GM23338 (cell line): Measurements from ENCODE around the gene OR51V1. TPM values are rescaled to one million over a fixed set of nuclear protein-coding genes. Genes with fewer than 3 reads are reported as not detected.

Source experiments
- ATAC-seq: fragments of 200-7000 bp; cut with Tn5 transposase; 3 replicates; pipeline ENCODE4 v1.9.1; 2020
- DNase-seq: peaks from one replicate; pipeline ENCODE4 v3.0.0-alpha.2; 2015; ENCODE audit warnings: low spot score
- H2AFZ ChIP-seq: fragments of 200-600 bp; sonication (generic); 2 replicates; pipeline ENCODE4 v1.8.0; 2016; ENCODE audit warnings: antibody characterized with exemption, mild to moderate bottlenecking, moderate library complexity
- H3F3A ChIP-seq: fragments of 200-600 bp; sonication (generic); replicated peaks from 2 replicates; pipeline ENCODE4 v1.8.0; 2017; ENCODE audit warnings: antibody characterized with exemption, mixed run types, low read depth
- H3K27ac ChIP-seq: fragments of 200-600 bp; sonication (generic); 2 replicates; pipeline ENCODE4 v1.6.1; 2016; ENCODE audit warnings: low read depth
- H3K27me3 ChIP-seq: fragments of 200-600 bp; sonication (generic); 2 replicates; pipeline ENCODE4 v1.8.0; 2016; ENCODE audit warnings: mild to moderate bottlenecking, mixed run types, moderate library complexity; ENCODE audit not compliant: insufficient read depth
- H3K36me3 ChIP-seq: fragments of 200-600 bp; sonication (generic); 2 replicates; pipeline ENCODE4 v1.8.0; 2016; ENCODE audit warnings: mild to moderate bottlenecking; ENCODE audit not compliant: insufficient read depth
- H3K4me1 ChIP-seq: fragments of 200-600 bp; sonication (generic); 2 replicates; pipeline ENCODE4 v1.8.0; 2016; ENCODE audit warnings: mild to moderate bottlenecking, moderate library complexity; ENCODE audit not compliant: insufficient read depth
- H3K4me2 ChIP-seq: fragments of 200-600 bp; sonication (generic); 2 replicates; pipeline ENCODE4 v1.7.1; 2017; ENCODE audit warnings: mixed run types
- H3K4me3 ChIP-seq: fragments of 200-600 bp; sonication (generic); 2 replicates; pipeline ENCODE4 v1.6.1; 2016; ENCODE audit warnings: mixed run types
- H3K79me2 ChIP-seq: fragments of 200-600 bp; sonication (generic); replicated peaks from 2 replicates; pipeline ENCODE4 v1.8.0; 2017; ENCODE audit warnings: mild to moderate bottlenecking; ENCODE audit not compliant: insufficient read depth
- H3K9me2 ChIP-seq: fragments of 200-600 bp; sonication (generic); 2 replicates; pipeline ENCODE4 v1.8.0; 2017; ENCODE audit not compliant: insufficient read depth
- H4K20me1 ChIP-seq: fragments of 200-600 bp; sonication (generic); replicated peaks from 2 replicates; pipeline ENCODE4 v1.8.0; 2017; ENCODE audit warnings: mild to moderate bottlenecking; ENCODE audit not compliant: insufficient read depth
- H3K27ac Mint-ChIP-seq: 2 replicates; pipeline ENCODE4 v1.8.0; 2020; ENCODE audit warnings: inconsistent platforms, mild to moderate bottlenecking, moderate library complexity, mixed read lengths
- H3K27me3 Mint-ChIP-seq: 3 replicates; pipeline ENCODE4 v1.8.0; 2022; ENCODE audit warnings: low read depth, mild to moderate bottlenecking, moderate library complexity, mixed read lengths, inconsistent platforms; ENCODE audit not compliant: insufficient read depth, poor library complexity
- H3K36me3 Mint-ChIP-seq: 3 replicates; pipeline ENCODE4 v1.8.0; 2021; ENCODE audit warnings: low read depth, mild to moderate bottlenecking, inconsistent platforms, moderate library complexity, mixed read lengths
- H3K4me1 Mint-ChIP-seq: 3 replicates; pipeline ENCODE4 v1.8.0; 2020; ENCODE audit warnings: mild to moderate bottlenecking, inconsistent platforms, mixed read lengths
- H3K4me3 Mint-ChIP-seq: 3 replicates; pipeline ENCODE4 v1.8.0; 2021; ENCODE audit warnings: moderate library complexity, mild to moderate bottlenecking, inconsistent platforms, mixed read lengths
- H3K9me3 Mint-ChIP-seq: 3 replicates; pipeline ENCODE4 v1.8.0; 2020; ENCODE audit warnings: moderate library complexity, mild to moderate bottlenecking, inconsistent platforms, mixed read lengths
- CREB1 ChIP-seq: fragments of 250-450 bp; sonication (Bioruptor Pico); IDR thresholded peaks from 2 replicates; pipeline ENCODE4 v1.5.0; 2020; ENCODE audit warnings: low read depth, mild to moderate bottlenecking, moderate library complexity
- EZH2 ChIP-seq: fragments of 200-600 bp; sonication (generic); IDR thresholded peaks from one replicate; pipeline ENCODE4 v1.8.0; 2017; ENCODE audit warnings: antibody characterized with exemption, mild to moderate bottlenecking, low read depth; ENCODE audit not compliant: unreplicated experiment
- EZH2phosphoT487 ChIP-seq: fragments of 200-600 bp; sonication (generic); IDR thresholded peaks from one replicate; pipeline ENCODE4 v1.8.1; 2018; ENCODE audit warnings: antibody characterized with exemption; ENCODE audit not compliant: unreplicated experiment
- JUNB ChIP-seq: IDR thresholded peaks from one replicate; pipeline ENCODE4 v1.6.1; 2016; ENCODE audit warnings: antibody characterized with exemption; ENCODE audit not compliant: unreplicated experiment
- NANOG ChIP-seq: IDR thresholded peaks from 2 replicates; pipeline ENCODE4 v1.6.1; 2016; ENCODE audit warnings: antibody characterized with exemption, borderline replicate concordance
- POLR2AphosphoS5 ChIP-seq: IDR thresholded peaks from 2 replicates; pipeline ENCODE4 v1.6.1; 2016; ENCODE audit warnings: antibody characterized with exemption, low read depth
- STAT1 ChIP-seq: IDR thresholded peaks from one replicate; pipeline ENCODE4 v1.6.1; 2016; ENCODE audit warnings: antibody characterized with exemption; ENCODE audit not compliant: unreplicated experiment
- ZNF114 ChIP-seq: fragments of 250-450 bp; sonication (Bioruptor Pico); IDR thresholded peaks from 2 replicates; pipeline ENCODE4 v1.5.0; 2020; ENCODE audit warnings: mild to moderate bottlenecking, moderate library complexity
- ZNF331 ChIP-seq: fragments of 250-450 bp; sonication (Bioruptor Pico); IDR thresholded peaks from 2 replicates; pipeline ENCODE4 v1.5.0; 2020; ENCODE audit warnings: low read depth, mild to moderate bottlenecking, moderate library complexity
- long read RNA-seq: library from polyadenylated mRNA; unstranded; transcript quantifications from one replicate; pipeline ENCODE4 v2.0.0, GENCODE V29; 2020; ENCODE audit not compliant: unreplicated experiment
- polyA plus RNA-seq: library from polyadenylated mRNA; unstranded; fragments of >200 nt; fragmentation: Nextera tagmentation; extraction: Ambion mirVana; gene quantifications from 2 replicates; pipeline ENCODE4 v1.2.1, GENCODE V29; 2016
- total RNA-seq: library from RNA; depleted of rRNA; stranded (reverse); fragments of >200 nt; shearing (Covaris generic); gene quantifications from 2 replicates; pipeline ENCODE4 v1.2.3, GENCODE V29; 2014; rRNA removed
- TF ChIP-seq, protein P1 (sequence below): fragments of 250-450 bp; sonication (Bioruptor Pico); IDR thresholded peaks from 2 replicates; pipeline ENCODE4 v1.5.0; 2020; ENCODE audit warnings: mild to moderate bottlenecking, moderate library complexity
- TF ChIP-seq, protein P2 (sequence below): IDR thresholded peaks from 2 replicates; pipeline ENCODE4 v1.6.1; 2016; ENCODE audit warnings: antibody characterized with exemption
- TF ChIP-seq, protein P3 (sequence below): IDR thresholded peaks from one replicate; pipeline ENCODE4 v1.6.1; 2018; ENCODE audit warnings: antibody characterized with exemption; ENCODE audit not compliant: unreplicated experiment
- TF ChIP-seq, protein P4 (sequence below), 2 experiments: fragments of 200-600 bp in 1 of 2; sonication (generic) in 1 of 2; conservative IDR thresholded peaks; 2 replicates each; pipeline versions ENCODE4 v1.5.1 to v1.6.1; 2016 to 2017; ENCODE audit warnings: antibody characterized with exemption in 2 of 2, low read depth in 2 of 2, mild to moderate bottlenecking in 2 of 2, moderate library complexity in 1 of 2

OR51V1 gene, protein sequence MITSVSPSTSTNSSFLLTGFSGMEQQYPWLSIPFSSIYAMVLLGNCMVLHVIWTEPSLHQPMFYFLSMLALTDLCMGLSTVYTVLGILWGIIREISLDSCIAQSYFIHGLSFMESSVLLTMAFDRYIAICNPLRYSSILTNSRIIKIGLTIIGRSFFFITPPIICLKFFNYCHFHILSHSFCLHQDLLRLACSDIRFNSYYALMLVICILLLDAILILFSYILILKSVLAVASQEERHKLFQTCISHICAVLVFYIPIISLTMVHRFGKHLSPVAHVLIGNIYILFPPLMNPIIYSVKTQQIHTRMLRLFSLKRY
- total RNA-seq (not detected in 2 replicates), polyA plus RNA-seq (not detected in 2 replicates)
- long read RNA-seq = 0 reads

DNA sequence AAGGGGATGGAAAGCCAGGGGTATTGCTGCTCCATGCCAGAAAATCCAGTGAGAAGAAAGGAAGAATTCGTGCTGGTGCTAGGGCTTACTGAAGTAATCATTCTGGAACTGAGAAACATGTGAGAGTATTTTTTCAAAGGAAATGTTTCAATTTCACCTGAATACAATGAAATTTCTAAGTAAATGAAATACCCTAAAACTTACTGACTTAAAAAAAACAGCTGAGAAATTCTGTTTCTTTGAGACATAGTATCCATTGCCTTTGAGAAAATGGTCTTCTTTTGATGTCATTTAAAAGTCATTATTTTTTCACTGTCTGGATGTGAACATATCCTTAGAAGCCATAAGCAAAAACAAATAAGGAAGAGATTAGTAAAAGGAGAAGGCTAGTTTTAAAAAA, at the start of gene OR51V1:
OR51V1 (minus strand) TSS at position 101 of the 400 bp plus-strand sequence; CDS start at position 101, 0 bp downstream.
- no peak within 1 kb of the TSS for H3K4me3 ChIP-seq
- H3K9me2 ChIP-seq = no peaks in the 10 kb centered on the region
- H3K36me3 Mint-ChIP-seq = no peaks in the 10 kb centered on the region
- peaks cover 8% of the 10 kb centered on the region; the same call in 2 of the 3 replicates for H3K4me1 Mint-ChIP-seq
- no peaks in the 10 kb centered on the region for H3K9me3 Mint-ChIP-seq
- no peak for ATAC-seq
- H3K79me2 ChIP-seq = no peaks in the 10 kb centered on the region
- no peaks in the 10 kb centered on the region for H3F3A ChIP-seq
- TF ChIP-seq EZH2phosphoT487 (no peak), CREB1 (CRISPR knock-in tag) (no peak), STAT1 (no peak), JUNB (no peak), ZNF331 (no peak), NANOG (no peak), EZH2 (no peak), ZNF114 (no peak), POLR2AphosphoS5 (no peak)
- TF ChIP-seq, protein P1, sequence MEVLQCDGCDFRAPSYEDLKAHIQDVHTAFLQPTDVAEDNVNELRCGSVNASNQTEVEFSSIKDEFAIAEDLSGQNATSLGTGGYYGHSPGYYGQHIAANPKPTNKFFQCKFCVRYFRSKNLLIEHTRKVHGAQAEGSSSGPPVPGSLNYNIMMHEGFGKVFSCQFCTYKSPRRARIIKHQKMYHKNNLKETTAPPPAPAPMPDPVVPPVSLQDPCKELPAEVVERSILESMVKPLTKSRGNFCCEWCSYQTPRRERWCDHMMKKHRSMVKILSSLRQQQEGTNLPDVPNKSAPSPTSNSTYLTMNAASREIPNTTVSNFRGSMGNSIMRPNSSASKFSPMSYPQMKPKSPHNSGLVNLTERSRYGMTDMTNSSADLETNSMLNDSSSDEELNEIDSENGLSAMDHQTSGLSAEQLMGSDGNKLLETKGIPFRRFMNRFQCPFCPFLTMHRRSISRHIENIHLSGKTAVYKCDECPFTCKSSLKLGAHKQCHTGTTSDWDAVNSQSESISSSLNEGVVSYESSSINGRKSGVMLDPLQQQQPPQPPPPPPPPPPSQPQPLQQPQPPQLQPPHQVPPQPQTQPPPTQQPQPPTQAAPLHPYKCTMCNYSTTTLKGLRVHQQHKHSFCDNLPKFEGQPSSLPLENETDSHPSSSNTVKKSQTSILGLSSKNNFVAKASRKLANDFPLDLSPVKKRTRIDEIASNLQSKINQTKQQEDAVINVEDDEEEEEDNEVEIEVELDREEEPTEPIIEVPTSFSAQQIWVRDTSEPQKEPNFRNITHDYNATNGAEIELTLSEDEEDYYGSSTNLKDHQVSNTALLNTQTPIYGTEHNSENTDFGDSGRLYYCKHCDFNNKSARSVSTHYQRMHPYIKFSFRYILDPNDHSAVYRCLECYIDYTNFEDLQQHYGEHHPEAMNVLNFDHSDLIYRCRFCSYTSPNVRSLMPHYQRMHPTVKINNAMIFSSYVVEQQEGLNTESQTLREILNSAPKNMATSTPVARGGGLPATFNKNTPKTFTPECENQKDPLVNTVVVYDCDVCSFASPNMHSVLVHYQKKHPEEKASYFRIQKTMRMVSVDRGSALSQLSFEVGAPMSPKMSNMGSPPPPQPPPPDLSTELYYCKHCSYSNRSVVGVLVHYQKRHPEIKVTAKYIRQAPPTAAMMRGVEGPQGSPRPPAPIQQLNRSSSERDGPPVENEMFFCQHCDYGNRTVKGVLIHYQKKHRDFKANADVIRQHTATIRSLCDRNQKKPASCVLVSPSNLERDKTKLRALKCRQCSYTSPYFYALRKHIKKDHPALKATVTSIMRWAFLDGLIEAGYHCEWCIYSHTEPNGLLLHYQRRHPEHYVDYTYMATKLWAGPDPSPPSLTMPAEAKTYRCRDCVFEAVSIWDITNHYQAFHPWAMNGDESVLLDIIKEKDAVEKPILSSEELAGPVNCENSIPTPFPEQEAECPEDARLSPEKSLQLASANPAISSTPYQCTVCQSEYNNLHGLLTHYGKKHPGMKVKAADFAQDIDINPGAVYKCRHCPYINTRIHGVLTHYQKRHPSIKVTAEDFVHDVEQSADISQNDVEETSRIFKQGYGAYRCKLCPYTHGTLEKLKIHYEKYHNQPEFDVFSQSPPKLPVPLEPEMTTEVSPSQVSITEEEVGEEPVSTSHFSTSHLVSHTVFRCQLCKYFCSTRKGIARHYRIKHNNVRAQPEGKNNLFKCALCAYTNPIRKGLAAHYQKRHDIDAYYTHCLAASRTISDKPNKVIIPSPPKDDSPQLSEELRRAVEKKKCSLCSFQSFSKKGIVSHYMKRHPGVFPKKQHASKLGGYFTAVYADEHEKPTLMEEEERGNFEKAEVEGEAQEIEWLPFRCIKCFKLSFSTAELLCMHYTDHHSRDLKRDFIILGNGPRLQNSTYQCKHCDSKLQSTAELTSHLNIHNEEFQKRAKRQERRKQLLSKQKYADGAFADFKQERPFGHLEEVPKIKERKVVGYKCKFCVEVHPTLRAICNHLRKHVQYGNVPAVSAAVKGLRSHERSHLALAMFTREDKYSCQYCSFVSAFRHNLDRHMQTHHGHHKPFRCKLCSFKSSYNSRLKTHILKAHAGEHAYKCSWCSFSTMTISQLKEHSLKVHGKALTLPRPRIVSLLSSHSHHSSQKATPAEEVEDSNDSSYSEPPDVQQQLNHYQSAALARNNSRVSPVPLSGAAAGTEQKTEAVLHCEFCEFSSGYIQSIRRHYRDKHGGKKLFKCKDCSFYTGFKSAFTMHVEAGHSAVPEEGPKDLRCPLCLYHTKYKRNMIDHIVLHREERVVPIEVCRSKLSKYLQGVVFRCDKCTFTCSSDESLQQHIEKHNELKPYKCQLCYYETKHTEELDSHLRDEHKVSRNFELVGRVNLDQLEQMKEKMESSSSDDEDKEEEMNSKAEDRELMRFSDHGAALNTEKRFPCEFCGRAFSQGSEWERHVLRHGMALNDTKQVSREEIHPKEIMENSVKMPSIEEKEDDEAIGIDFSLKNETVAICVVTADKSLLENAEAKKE (CRISPR knock-in tag) = no peak
- TF ChIP-seq, protein P2, sequence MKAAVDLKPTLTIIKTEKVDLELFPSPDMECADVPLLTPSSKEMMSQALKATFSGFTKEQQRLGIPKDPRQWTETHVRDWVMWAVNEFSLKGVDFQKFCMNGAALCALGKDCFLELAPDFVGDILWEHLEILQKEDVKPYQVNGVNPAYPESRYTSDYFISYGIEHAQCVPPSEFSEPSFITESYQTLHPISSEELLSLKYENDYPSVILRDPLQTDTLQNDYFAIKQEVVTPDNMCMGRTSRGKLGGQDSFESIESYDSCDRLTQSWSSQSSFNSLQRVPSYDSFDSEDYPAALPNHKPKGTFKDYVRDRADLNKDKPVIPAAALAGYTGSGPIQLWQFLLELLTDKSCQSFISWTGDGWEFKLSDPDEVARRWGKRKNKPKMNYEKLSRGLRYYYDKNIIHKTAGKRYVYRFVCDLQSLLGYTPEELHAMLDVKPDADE = no peak
- TF ChIP-seq, protein P3, sequence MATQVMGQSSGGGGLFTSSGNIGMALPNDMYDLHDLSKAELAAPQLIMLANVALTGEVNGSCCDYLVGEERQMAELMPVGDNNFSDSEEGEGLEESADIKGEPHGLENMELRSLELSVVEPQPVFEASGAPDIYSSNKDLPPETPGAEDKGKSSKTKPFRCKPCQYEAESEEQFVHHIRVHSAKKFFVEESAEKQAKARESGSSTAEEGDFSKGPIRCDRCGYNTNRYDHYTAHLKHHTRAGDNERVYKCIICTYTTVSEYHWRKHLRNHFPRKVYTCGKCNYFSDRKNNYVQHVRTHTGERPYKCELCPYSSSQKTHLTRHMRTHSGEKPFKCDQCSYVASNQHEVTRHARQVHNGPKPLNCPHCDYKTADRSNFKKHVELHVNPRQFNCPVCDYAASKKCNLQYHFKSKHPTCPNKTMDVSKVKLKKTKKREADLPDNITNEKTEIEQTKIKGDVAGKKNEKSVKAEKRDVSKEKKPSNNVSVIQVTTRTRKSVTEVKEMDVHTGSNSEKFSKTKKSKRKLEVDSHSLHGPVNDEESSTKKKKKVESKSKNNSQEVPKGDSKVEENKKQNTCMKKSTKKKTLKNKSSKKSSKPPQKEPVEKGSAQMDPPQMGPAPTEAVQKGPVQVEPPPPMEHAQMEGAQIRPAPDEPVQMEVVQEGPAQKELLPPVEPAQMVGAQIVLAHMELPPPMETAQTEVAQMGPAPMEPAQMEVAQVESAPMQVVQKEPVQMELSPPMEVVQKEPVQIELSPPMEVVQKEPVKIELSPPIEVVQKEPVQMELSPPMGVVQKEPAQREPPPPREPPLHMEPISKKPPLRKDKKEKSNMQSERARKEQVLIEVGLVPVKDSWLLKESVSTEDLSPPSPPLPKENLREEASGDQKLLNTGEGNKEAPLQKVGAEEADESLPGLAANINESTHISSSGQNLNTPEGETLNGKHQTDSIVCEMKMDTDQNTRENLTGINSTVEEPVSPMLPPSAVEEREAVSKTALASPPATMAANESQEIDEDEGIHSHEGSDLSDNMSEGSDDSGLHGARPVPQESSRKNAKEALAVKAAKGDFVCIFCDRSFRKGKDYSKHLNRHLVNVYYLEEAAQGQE = no peak
- TF ChIP-seq, protein P4, sequence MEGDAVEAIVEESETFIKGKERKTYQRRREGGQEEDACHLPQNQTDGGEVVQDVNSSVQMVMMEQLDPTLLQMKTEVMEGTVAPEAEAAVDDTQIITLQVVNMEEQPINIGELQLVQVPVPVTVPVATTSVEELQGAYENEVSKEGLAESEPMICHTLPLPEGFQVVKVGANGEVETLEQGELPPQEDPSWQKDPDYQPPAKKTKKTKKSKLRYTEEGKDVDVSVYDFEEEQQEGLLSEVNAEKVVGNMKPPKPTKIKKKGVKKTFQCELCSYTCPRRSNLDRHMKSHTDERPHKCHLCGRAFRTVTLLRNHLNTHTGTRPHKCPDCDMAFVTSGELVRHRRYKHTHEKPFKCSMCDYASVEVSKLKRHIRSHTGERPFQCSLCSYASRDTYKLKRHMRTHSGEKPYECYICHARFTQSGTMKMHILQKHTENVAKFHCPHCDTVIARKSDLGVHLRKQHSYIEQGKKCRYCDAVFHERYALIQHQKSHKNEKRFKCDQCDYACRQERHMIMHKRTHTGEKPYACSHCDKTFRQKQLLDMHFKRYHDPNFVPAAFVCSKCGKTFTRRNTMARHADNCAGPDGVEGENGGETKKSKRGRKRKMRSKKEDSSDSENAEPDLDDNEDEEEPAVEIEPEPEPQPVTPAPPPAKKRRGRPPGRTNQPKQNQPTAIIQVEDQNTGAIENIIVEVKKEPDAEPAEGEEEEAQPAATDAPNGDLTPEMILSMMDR (conservative IDR thresholded peaks at IDR 0.05; ENCODE audit: low read depth in 2 of 2) = no peak
- H2AFZ ChIP-seq = 0 out of 2 replicates have a peak within 1 kb of the TSS, but pooled peaks have one; percentile 12
- peaks cover 2% of the 10 kb centered on the region for H3K27me3 Mint-ChIP-seq
- H3K4me2 ChIP-seq = no peak within 1 kb of the TSS
- no peak within 1 kb of the TSS for H3K27ac Mint-ChIP-seq
- H3K27me3 ChIP-seq = no peaks in the 10 kb centered on the region
- no peak for DNase-seq
- H3K27ac ChIP-seq = no peak within 1 kb of the TSS
- no peak within 1 kb of the TSS for H3K4me3 Mint-ChIP-seq
- no peaks in the 10 kb centered on the region for H4K20me1 ChIP-seq
- H3K36me3 ChIP-seq = no peaks in the 10 kb centered on the region
- H3K4me1 ChIP-seq = no peaks in the 10 kb centered on the region
